Vagina (tissue), 2 donors: ENCODE data around the gene PCDHGB1. TPM values are rescaled to one million over a fixed set of nuclear protein-coding genes. Genes with fewer than 3 reads are reported as not detected.
A peak's percentile ranks its signal among the peaks of the same experiment; 100 is the strongest.
"Not testable (repeated sequence)": the region's sequence is repeated elsewhere in the genome, so short reads cannot be mapped to it uniquely, and the experiment has no call there.

ENCODE experiments used
- DNase-seq, 2 donors: peaks; one replicate each; pipeline ENCODE4 v3.0.0-alpha.2; 2017; ENCODE audit errors: extremely low spot score in 2 of 2
- H3K27ac ChIP-seq: fragments of 200-600 bp; sonication (generic); one replicate; pipeline ENCODE4 v1.5.1; 2019
- H3K27me3 ChIP-seq: fragments of 200-600 bp; sonication (generic); one replicate; pipeline ENCODE4 v1.5.1; 2019
- H3K36me3 ChIP-seq, 2 donors: fragments of 200-600 bp; sonication (generic); one replicate each; pipeline ENCODE4 v1.5.1; 2017 to 2019
- H3K4me1 ChIP-seq: fragments of 200-600 bp; sonication (generic); one replicate; pipeline ENCODE4 v1.5.1; 2019
- H3K4me3 ChIP-seq, 2 donors: fragments of 200-600 bp; sonication (generic); 1 replicate in 1 of 2; 2 replicates in 1 of 2; pipeline ENCODE4 v1.5.1; 2016 to 2019
- H3K9me3 ChIP-seq: fragments of 200-600 bp; sonication (generic); one replicate; pipeline ENCODE4 v1.5.1; 2019
- CTCF ChIP-seq, 3 experiments: fragments of 450-650 bp in 2 of 3; fragments of 200-600 bp in 1 of 3; sonication (generic) in 1 of 3; IDR thresholded peaks; one replicate each; pipeline ENCODE4 v1.5.1; 2017 to 2019; ENCODE audit warnings: antibody characterized with exemption in 3 of 3, mild to moderate bottlenecking in 2 of 3, moderate library complexity in 2 of 3
- POLR2A ChIP-seq, 2 donors: fragments of 450-650 bp; IDR thresholded peaks; one replicate each; pipeline ENCODE4 v1.6.1; 2017; ENCODE audit warnings: antibody characterized with exemption in 2 of 2, mild to moderate bottlenecking in 2 of 2, moderate library complexity in 2 of 2
- POLR2AphosphoS5 ChIP-seq, 2 donors: sonication (generic); formaldehyde crosslinking; IDR thresholded peaks; one replicate each; pipeline ENCODE4 v1.9.0; 2017; ENCODE audit warnings: antibody characterized with exemption in 2 of 2, mild to moderate bottlenecking in 2 of 2, low read depth in 1 of 2; ENCODE audit not compliant: insufficient read depth in 1 of 2
- intact Hi-C: fragments of 100-400 bp; cut with DNase I; formaldehyde crosslinking; loops from one replicate; pipeline ENCODE4 v1.15.1; 2023
- total RNA-seq: library from RNA; depleted of rRNA; stranded (reverse); fragments of >200 nt; gene quantifications from one replicate; pipeline ENCODE4 v1.2.3, GENCODE V29; 2016

Gene PCDHGB1
- total RNA-seq, 1 donor from 2014 or later = 3.9 TPM

DNA sequence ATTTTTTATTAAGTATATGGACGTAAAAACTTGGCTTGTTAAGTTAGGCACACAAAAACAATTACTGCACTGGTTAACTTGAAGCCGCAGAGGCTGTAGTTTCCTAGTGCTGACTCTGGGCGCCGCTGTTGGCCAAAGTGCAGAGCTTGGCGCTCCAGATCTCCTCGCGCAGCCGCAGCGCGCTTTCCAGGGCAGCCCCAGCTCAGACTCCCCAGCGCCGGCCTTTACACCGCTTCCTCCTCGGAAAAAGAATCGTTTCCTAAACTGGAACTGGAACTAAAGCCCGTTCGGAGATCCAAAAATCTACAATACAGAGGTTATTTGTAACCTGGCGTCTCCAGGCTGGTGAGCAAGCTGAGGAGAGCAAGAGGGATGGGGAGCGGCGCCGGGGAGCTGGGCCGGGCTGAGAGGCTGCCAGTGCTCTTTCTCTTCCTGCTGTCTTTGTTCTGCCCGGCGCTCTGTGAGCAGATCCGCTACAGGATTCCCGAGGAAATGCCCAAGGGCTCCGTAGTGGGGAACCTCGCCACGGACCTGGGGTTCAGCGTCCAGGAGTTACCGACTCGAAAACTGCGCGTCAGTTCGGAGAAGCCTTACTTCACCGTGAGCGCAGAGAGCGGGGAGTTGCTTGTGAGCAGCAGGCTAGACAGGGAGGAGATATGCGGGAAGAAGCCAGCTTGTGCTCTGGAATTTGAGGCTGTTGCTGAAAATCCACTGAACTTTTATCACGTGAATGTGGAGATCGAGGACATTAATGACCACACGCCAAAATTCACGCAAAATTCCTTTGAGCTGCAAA, 48.1 kb downstream of the PCDHGB1 start, which contains the start of gene PCDHGB5:
Gene PCDHGB5, plus strand, starts transcription at position 192 of the 796 bp plus-strand sequence. Its CDS starts 181 bp downstream, at position 373.
- DNase-seq, H3K27me3 ChIP-seq, H3K4me1 ChIP-seq, intact Hi-C loops, H3K27ac ChIP-seq: not testable (repeated sequence)
- Histone ChIP-seq H3K4me3 (peak within 1 kb of the TSS in 1 of 2 donors; percentile 19), H3K9me3 (peaks cover 70% of the 10 kb centered on the region), H3K36me3 (peaks cover 0 to 21% of the 10 kb centered on the region in 2 donors)
- peak in 2 of 3 experiments; percentile 10 to 24 for TF ChIP-seq CTCF (IDR thresholded peaks at IDR 0.05)

GRCh38 chr5:141398608-141399007, 48.7 kb downstream of the PCDHGB1 start:
- H3K27me3 ChIP-seq = no peaks in the 10 kb centered on the region
- no peak overlapping the region for H3K27ac ChIP-seq
- H3K9me3 ChIP-seq = peaks cover 70% of the 10 kb centered on the region
- no peaks in the 10 kb centered on the region for H3K4me1 ChIP-seq
- H3K36me3 ChIP-seq = peaks cover 0 to 20% of the 10 kb centered on the region in 2 donors
- intact Hi-C loops = no loop called here
- no peak overlapping the region for H3K4me3 ChIP-seq
- TF ChIP-seq POLR2AphosphoS5 (IDR thresholded peaks at IDR 0.05; ENCODE audit: insufficient read depth in 1 of 2, low read depth in 1 of 2) (no peak), CTCF (IDR thresholded peaks at IDR 0.05) (no peak), POLR2A (IDR thresholded peaks at IDR 0.05) (no peak)
- DNase-seq = no peak

DNA sequence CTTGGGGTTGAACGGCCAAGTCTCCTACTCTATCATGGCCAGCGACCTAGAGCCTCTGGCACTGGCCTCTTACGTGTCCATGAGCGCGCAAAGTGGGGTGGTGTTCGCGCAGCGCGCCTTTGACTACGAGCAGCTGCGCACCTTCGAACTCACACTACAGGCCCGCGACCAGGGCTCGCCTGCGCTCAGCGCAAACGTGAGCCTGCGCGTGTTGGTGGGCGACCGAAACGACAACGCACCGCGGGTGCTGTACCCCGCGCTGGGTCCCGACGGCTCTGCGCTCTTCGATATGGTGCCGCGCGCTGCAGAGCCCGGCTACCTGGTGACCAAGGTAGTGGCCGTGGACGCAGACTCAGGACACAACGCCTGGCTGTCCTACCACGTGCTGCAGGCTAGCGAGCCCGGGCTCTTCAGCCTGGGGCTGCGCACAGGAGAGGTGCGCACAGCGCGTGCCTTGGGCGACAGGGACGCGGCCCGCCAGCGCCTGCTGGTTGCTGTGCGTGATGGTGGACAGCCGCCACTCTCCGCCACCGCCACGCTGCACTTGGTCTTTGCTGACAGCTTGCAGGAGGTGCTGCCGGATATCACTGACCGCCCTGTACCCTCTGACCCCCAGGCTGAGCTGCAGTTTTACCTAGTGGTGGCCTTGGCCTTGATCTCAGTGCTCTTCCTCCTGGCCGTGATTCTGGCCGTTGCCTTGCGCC, 49.8 kb downstream of the PCDHGB1 start:
- H3K36me3 ChIP-seq = peaks cover 0 to 20% of the 10 kb centered on the region in 2 donors
- no peaks in the 10 kb centered on the region for H3K4me1 ChIP-seq
- no peak overlapping the region for H3K27ac ChIP-seq
- H3K9me3 ChIP-seq = peaks cover 70% of the 10 kb centered on the region
- no peak for TF ChIP-seq CTCF (IDR thresholded peaks at IDR 0.05)
- H3K27me3 ChIP-seq = no peaks in the 10 kb centered on the region
- H3K4me3 ChIP-seq = no peak overlapping the region
- DNase-seq = no peak
- intact Hi-C loops = no loop called here

Other genes starting within 250 kb of the PCDHGB1 start
- 2.0 TPM for gene PCDHB3, start 249.6 kb upstream of the PCDHGB1 start, total RNA-seq
- gene PCDHB4, start 228.3 kb upstream of the PCDHGB1 start, total RNA-seq = 8.3 TPM
- 2.9 TPM for gene PCDHB5, start 214.9 kb upstream of the PCDHGB1 start, total RNA-seq
- not detected for gene PCDHB6, start 200.0 kb upstream of the PCDHGB1 start, total RNA-seq
- 0.98 TPM for gene PCDHB7, start 177.5 kb upstream of the PCDHGB1 start, total RNA-seq
- 0.25 TPM for gene PCDHB8, start 172.3 kb upstream of the PCDHGB1 start, total RNA-seq
- gene PCDHB16, start 167.7 kb upstream of the PCDHGB1 start, total RNA-seq = 12.3 TPM
- 3.7 TPM for gene PCDHB9, start 162.9 kb upstream of the PCDHGB1 start, total RNA-seq
- 3.2 TPM for gene PCDHB10, start 157.7 kb upstream of the PCDHGB1 start, total RNA-seq
- gene PCDHB11, start 150.5 kb upstream of the PCDHGB1 start, total RNA-seq = 2.2 TPM
- 2.5 TPM for gene PCDHB12, start 141.4 kb upstream of the PCDHGB1 start, total RNA-seq
- gene PCDHB13, start 136.2 kb upstream of the PCDHGB1 start, total RNA-seq = 3.7 TPM
- 4.2 TPM for gene PCDHB14, start 126.8 kb upstream of the PCDHGB1 start, total RNA-seq
- gene PCDHB15, start 104.7 kb upstream of the PCDHGB1 start, total RNA-seq = 3.2 TPM
- gene SLC25A2, start 46.0 kb upstream of the PCDHGB1 start, total RNA-seq = not detected
- 53.8 TPM for gene TAF7, start 29.3 kb upstream of the PCDHGB1 start, total RNA-seq
- not detected for gene PCDHGA1, start 19.6 kb upstream of the PCDHGB1 start, total RNA-seq
- gene PCDHGA2, start 11.3 kb upstream of the PCDHGB1 start, total RNA-seq = 6.1 TPM
- gene PCDHGA3, start 6.3 kb upstream of the PCDHGB1 start, total RNA-seq = 3.4 TPM
- 3.9 TPM for gene PCDHGA4, start 4.9 kb downstream of the PCDHGB1 start, total RNA-seq
- gene PCDHGB2, start 9.9 kb downstream of the PCDHGB1 start, total RNA-seq = 8.3 TPM
- 8.6 TPM for gene PCDHGA5, start 14.1 kb downstream of the PCDHGB1 start, total RNA-seq
- gene PCDHGB3, start 20.1 kb downstream of the PCDHGB1 start, total RNA-seq = 5.4 TPM
- 6.4 TPM for gene PCDHGA6, start 23.8 kb downstream of the PCDHGB1 start, total RNA-seq
- 5.2 TPM for gene PCDHGA7, start 32.6 kb downstream of the PCDHGB1 start, total RNA-seq
- gene PCDHGB4, start 37.6 kb downstream of the PCDHGB1 start, total RNA-seq = 10.3 TPM
- gene PCDHGA8, start 42.5 kb downstream of the PCDHGB1 start, total RNA-seq = 6.4 TPM
- 15.0 TPM for gene PCDHGB5, start 47.8 kb downstream of the PCDHGB1 start, total RNA-seq
- 8.8 TPM for gene PCDHGA9, start 52.7 kb downstream of the PCDHGB1 start, total RNA-seq
- 12.5 TPM for gene PCDHGB6, start 57.9 kb downstream of the PCDHGB1 start, total RNA-seq
- gene PCDHGA10, start 62.9 kb downstream of the PCDHGB1 start, total RNA-seq = 10.6 TPM
- 14.2 TPM for gene PCDHGB7, start 67.6 kb downstream of the PCDHGB1 start, total RNA-seq
- gene PCDHGA11, start 71.0 kb downstream of the PCDHGB1 start, total RNA-seq = 6.6 TPM
- 10.6 TPM for gene PCDHGA12, start 80.4 kb downstream of the PCDHGB1 start, total RNA-seq
- gene PCDHGC3, start 125.9 kb downstream of the PCDHGB1 start, total RNA-seq = 78.3 TPM
- 4.9 TPM for gene PCDHGC4, start 134.9 kb downstream of the PCDHGB1 start, total RNA-seq
- 3.4 TPM for gene PCDHGC5, start 139.0 kb downstream of the PCDHGB1 start, total RNA-seq